ENCODE data around the gene RNLS. TPM values are rescaled to one million over a fixed set of nuclear protein-coding genes. Genes with fewer than 3 reads are reported as not detected.

Gene RNLS
- total RNA-seq, 1 donor from 2014 or later = 4.4 TPM

DNA sequence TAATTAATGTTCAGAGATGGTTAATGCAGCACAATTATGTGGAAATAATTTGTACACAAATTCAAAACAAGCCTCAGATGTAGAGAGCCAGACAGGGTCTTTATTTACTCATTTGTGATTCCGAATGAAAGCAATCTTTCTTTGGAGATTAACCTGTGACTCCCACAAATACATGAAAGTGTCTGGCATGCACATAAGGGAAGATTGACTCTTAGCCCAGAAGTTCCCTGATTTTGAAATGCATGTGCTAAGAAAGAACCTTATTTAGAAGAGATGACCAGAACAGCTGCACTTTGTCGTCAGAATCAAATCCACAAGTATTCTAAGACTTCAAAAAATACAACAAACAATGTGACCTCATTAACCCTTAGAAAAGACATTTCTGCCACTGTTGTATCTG is 45.1 kb downstream of the RNLS start:
- Mint-ChIP-seq H3K9me3 (ENCODE audit: unreplicated experiment) (peaks cover under 1% of the 10 kb centered on the region), H3K36me3 (ENCODE audit: unreplicated experiment) (no peaks in the 10 kb centered on the region), H3K4me3 (ENCODE audit: unreplicated experiment) (no peak overlapping the region), H3K4me1 (ENCODE audit: low read depth, unreplicated experiment) (no peaks in the 10 kb centered on the region), H3K27me3 (ENCODE audit: unreplicated experiment) (peaks cover under 1% of the 10 kb centered on the region), H3K27ac (ENCODE audit: unreplicated experiment) (no peak overlapping the region)
- TF ChIP-seq, protein P1, sequence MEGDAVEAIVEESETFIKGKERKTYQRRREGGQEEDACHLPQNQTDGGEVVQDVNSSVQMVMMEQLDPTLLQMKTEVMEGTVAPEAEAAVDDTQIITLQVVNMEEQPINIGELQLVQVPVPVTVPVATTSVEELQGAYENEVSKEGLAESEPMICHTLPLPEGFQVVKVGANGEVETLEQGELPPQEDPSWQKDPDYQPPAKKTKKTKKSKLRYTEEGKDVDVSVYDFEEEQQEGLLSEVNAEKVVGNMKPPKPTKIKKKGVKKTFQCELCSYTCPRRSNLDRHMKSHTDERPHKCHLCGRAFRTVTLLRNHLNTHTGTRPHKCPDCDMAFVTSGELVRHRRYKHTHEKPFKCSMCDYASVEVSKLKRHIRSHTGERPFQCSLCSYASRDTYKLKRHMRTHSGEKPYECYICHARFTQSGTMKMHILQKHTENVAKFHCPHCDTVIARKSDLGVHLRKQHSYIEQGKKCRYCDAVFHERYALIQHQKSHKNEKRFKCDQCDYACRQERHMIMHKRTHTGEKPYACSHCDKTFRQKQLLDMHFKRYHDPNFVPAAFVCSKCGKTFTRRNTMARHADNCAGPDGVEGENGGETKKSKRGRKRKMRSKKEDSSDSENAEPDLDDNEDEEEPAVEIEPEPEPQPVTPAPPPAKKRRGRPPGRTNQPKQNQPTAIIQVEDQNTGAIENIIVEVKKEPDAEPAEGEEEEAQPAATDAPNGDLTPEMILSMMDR (IDR thresholded peaks at IDR 0.05; ENCODE audit: partially characterized antibody, unreplicated experiment) = no peak
- DNase-seq = no peak

DNA sequence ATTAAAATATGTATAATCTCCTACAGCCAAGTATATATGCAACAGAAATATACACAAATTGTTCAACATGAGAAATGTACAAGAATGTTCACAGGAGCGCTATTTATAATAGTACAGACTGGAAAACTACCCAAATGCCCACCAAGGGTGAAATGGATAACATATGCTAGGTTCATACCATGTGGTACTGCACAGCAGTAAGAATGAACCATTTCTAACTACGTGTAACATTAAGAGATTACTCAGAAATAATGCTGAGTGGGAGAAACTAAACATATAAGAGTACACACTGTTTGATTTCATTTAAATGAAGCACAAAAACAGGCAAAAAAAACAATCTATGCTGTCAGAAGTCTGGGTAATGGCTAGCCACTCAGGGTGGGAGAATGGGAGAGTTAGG is 45.8 kb downstream of the RNLS start:
- no peaks in the 10 kb centered on the region for H3K36me3 Mint-ChIP-seq (ENCODE audit: unreplicated experiment)
- no peaks in the 10 kb centered on the region for H3K4me1 Mint-ChIP-seq (ENCODE audit: low read depth, unreplicated experiment)
- no peak for DNase-seq
- TF ChIP-seq, protein P1 (IDR thresholded peaks at IDR 0.05; ENCODE audit: partially characterized antibody, unreplicated experiment) = no peak
- no peak overlapping the region for H3K27ac Mint-ChIP-seq (ENCODE audit: unreplicated experiment)
- H3K9me3 Mint-ChIP-seq (ENCODE audit: unreplicated experiment) = no peaks in the 10 kb centered on the region
- no peak overlapping the region for H3K4me3 Mint-ChIP-seq (ENCODE audit: unreplicated experiment)
- H3K27me3 Mint-ChIP-seq (ENCODE audit: unreplicated experiment) = no peaks in the 10 kb centered on the region

DNA sequence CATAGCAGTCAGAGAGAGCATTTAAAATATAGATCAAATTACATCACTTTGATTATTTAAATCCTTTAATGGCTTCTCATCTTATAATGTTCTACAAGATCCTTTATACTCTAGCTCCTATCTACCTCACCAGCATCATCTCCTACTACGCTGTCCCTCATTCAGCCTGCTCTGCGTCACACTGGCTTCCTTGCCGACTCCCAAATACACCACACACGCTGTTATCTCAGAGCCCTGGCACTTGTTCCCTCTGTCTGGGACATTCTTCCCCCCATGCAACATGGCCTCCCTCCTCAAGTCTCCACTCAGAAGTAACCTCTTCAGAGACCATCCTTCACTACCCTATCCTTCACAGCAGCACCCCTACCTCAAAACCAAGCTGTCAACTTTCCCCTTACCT is 46.7 kb downstream of the RNLS start:
- Mint-ChIP-seq H3K27me3 (ENCODE audit: unreplicated experiment) (no peaks in the 10 kb centered on the region), H3K36me3 (ENCODE audit: unreplicated experiment) (no peaks in the 10 kb centered on the region), H3K9me3 (ENCODE audit: unreplicated experiment) (no peaks in the 10 kb centered on the region), H3K4me1 (ENCODE audit: low read depth, unreplicated experiment) (no peaks in the 10 kb centered on the region), H3K4me3 (ENCODE audit: unreplicated experiment) (no peak overlapping the region), H3K27ac (ENCODE audit: unreplicated experiment) (no peak overlapping the region)
- DNase-seq = no peak
- TF ChIP-seq, protein P1 (IDR thresholded peaks at IDR 0.05; ENCODE audit: partially characterized antibody, unreplicated experiment) = no peak

DNA sequence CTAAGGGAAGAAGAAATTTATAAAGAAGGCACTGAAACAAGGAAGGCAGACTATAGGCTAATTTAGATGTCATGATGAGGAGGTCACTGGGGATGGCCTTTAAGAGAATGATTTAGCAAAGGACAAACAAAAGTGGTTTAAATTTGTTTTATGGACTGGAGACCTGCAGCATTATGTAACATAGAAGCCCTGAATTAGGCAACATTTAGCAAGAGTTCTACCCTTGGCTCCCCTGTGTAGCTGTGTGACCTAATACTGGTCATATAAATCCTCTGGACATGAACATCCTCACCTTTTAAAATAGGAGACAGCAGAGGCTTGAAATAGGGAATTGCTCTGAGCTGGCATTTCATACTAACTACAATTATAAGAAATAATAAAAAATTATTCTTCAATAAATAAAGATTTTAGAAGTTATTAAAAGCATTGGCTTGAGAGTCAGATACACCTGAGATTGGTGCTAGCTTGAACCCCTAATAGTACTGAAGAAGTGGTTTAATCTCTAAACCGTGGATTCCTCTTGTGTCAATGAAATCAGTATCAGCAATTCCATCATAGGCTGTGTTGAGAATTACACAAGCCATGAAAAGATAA is 48.9 kb downstream of the RNLS start:
- Mint-ChIP-seq H3K4me1 (ENCODE audit: low read depth, unreplicated experiment) (no peaks in the 10 kb centered on the region), H3K9me3 (ENCODE audit: unreplicated experiment) (no peaks in the 10 kb centered on the region), H3K36me3 (ENCODE audit: unreplicated experiment) (no peaks in the 10 kb centered on the region), H3K27me3 (ENCODE audit: unreplicated experiment) (no peaks in the 10 kb centered on the region), H3K4me3 (ENCODE audit: unreplicated experiment) (no peak overlapping the region), H3K27ac (ENCODE audit: unreplicated experiment) (no peak overlapping the region)
- no peak for DNase-seq
- TF ChIP-seq, protein P1 (IDR thresholded peaks at IDR 0.05; ENCODE audit: partially characterized antibody, unreplicated experiment) = no peak

DNA sequence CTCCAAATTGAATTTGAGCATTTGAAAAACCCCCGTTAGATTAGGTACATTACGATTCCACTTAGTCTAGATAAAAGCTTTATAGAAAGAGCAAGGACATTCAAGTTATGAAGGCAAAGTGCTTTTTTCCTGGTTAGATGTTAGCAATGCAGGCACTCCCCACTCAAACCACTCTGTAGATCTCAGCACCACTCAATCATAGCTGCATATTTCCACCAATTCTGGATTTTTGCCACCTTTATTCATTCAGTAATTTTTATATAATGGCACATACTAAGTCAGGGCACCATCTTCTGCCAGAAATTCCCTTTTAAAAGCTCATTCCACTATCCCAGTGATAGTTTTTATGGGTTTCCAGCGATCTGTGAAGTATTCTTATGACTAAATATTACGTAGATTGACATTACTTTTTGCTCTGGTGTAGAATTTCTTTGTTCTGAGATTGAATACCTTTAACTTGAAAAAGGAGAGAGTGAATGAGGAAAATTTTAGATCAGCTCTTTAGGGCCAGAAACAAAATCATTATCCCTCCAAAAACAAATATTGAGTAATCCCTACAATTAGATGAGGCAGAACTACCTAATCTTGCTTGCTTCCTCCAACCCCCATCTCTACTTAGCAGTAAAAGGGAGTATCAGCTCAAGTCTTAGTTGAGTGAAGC is 51.6 kb downstream of the RNLS start:
- H3K36me3 Mint-ChIP-seq (ENCODE audit: unreplicated experiment) = no peaks in the 10 kb centered on the region

More for the DNA sequence above, 51.6 kb downstream of the RNLS start:
- Mint-ChIP-seq H3K9me3 (ENCODE audit: unreplicated experiment) (no peaks in the 10 kb centered on the region), H3K27me3 (ENCODE audit: unreplicated experiment) (no peaks in the 10 kb centered on the region), H3K4me1 (ENCODE audit: low read depth, unreplicated experiment) (no peaks in the 10 kb centered on the region), H3K27ac (ENCODE audit: unreplicated experiment) (no peak overlapping the region), H3K4me3 (ENCODE audit: unreplicated experiment) (no peak overlapping the region)
- TF ChIP-seq, protein P1 (IDR thresholded peaks at IDR 0.05; ENCODE audit: partially characterized antibody, unreplicated experiment) = no peak
- DNase-seq = no peak
